Stomach (tissue), 9 donors: ENCODE results near the gene CISH. TPM values are rescaled to one million over a fixed set of nuclear protein-coding genes. Genes with fewer than 3 reads are reported as not detected.

Experiments used
- DNase-seq, 2 donors: peaks; one replicate each; pipeline versions ENCODE4 v3.0.0 to v3.0.0-alpha.2; 2013 to 2019
- H3K27ac ChIP-seq, 5 donors: fragments of 200-600 bp in 4 of 5; sonication (generic) in 4 of 5; one replicate each; pipeline ENCODE4 v1.5.1; 2013 to 2019; ENCODE audit warnings: mild to moderate bottlenecking in 1 of 5, moderate library complexity in 1 of 5
- H3K27me3 ChIP-seq, 3 donors: fragments of 200-600 bp; sonication (generic); one replicate each; pipeline ENCODE4 v1.5.1; 2017 to 2019; ENCODE audit warnings: mixed run types in 1 of 3
- H3K36me3 ChIP-seq, 4 donors: fragments of 200-600 bp; sonication (generic); 1 replicate in 3 of 4; 2 replicates in 1 of 4; pipeline ENCODE4 v1.5.1; 2016 to 2019
- H3K4me1 ChIP-seq, 4 donors: fragments of 200-600 bp; sonication (generic); one replicate each; pipeline ENCODE4 v1.5.1; 2016 to 2019
- H3K4me3 ChIP-seq, 4 donors: fragments of 200-600 bp; sonication (generic) in 3 of 4; one replicate each; pipeline ENCODE4 v1.5.1; 2016 to 2019; ENCODE audit warnings: mild to moderate bottlenecking in 1 of 4
- H3K9me3 ChIP-seq, 4 donors: fragments of 200-600 bp; sonication (generic); one replicate each; pipeline ENCODE4 v1.5.1; 2016 to 2019
- CTCF ChIP-seq, 7 experiments: fragments of 450-650 bp in 4 of 7; fragments of 200-600 bp in 3 of 7; sonication (generic) in 3 of 7; IDR thresholded peaks; one replicate each; pipeline ENCODE4 v1.5.1; 2016 to 2019; ENCODE audit warnings: antibody characterized with exemption in 7 of 7, control low read depth in 2 of 7, mild to moderate bottlenecking in 1 of 7
- EP300 ChIP-seq: sonication (generic); formaldehyde crosslinking; IDR thresholded peaks from one replicate; pipeline ENCODE4 v1.6.1; 2017; ENCODE audit warnings: antibody characterized with exemption
- POLR2A ChIP-seq, 4 donors: fragments of 450-650 bp; IDR thresholded peaks; one replicate each; pipeline ENCODE4 v1.6.1; 2016; ENCODE audit warnings: antibody characterized with exemption in 4 of 4, control low read depth in 2 of 4, mild to moderate bottlenecking in 1 of 4, moderate library complexity in 1 of 4
- POLR2AphosphoS5 ChIP-seq, 3 donors: sonication (generic); formaldehyde crosslinking; IDR thresholded peaks; one replicate each; pipeline ENCODE4 v1.6.1; 2016; ENCODE audit warnings: antibody characterized with exemption in 3 of 3
- WGBS, 5 donors: extraction: QIAGEN DNeasy Blood & Tissue Kit in 3 of 5; methylation state at CpG; one replicate each; pipeline versions ENCODE4 v1.1.5 to v1.1.7; 2013 to 2018; 5-methylcytosine and 5-hydroxymethylcytosine counted together
- intact Hi-C: fragments of 100-400 bp; cut with DNase I; formaldehyde crosslinking; loops from one replicate; pipeline ENCODE4 v1.15.1; 2023; ENCODE audit warnings: low total_unique reads
- polyA plus RNA-seq, 3 donors: library from polyadenylated mRNA; stranded (reverse); fragments of 200-250 nt; gene quantifications; one replicate each; pipeline ENCODE4 v1.2.3, GENCODE V29; 2013
- total RNA-seq, 5 donors: library from RNA; depleted of rRNA; stranded (reverse); fragments of >200 nt; gene quantifications; one replicate each; pipeline versions ENCODE4 v1.1.0 to v1.2.3, GENCODE V29; 2014 to 2016
- donor health status: healthy with polysubstance abuse.
- donor health status: Bipolar disorder and iron deficiency.
- donor health status: healthy.

Gene CISH
- total and polyA plus RNA-seq, 8 donors, result 1.8 to 11.5 (median 5.6) TPM

- Histone ChIP-seq H3K4me1 (peaks cover 13 to 34% (median 20%) of the 10 kb centered on the region in 4 donors), H3K27me3 (no peaks in the 10 kb centered on the region), H3K36me3 (peaks cover 13 to 56% (median 45%) of the 10 kb centered on the region in 4 donors), H3K9me3 (no peaks in the 10 kb centered on the region), H3K4me3 (no peak overlapping the region), H3K27ac (peak overlapping the region in 3 of 5 donors; percentile 14 to 25 (median 24))
- no peak for DNase-seq
- 57 to 77% (median 75%) methylated on average over 7 to 8 of the region's 8 CpGs for WGBS, 5 donors
- intact Hi-C loops, result loop anchor here (5.0 kb wide), 1 partner anchor 38 kb away; the partner anchor contains the start of gene CISH
- no peak for TF ChIP-seq POLR2AphosphoS5 (IDR thresholded peaks at IDR 0.05)
- TF ChIP-seq POLR2A (IDR thresholded peaks at IDR 0.05), result no peak
- no peak for TF ChIP-seq CTCF (IDR thresholded peaks at IDR 0.05)
- no peak for TF ChIP-seq EP300
Measured at GRCh38 chr3:50573566-50574443, 37.8 kb downstream of the CISH start.

- Histone ChIP-seq H3K4me3 (no peak overlapping the region), H3K27ac (peak overlapping the region in 4 of 5 donors; percentile 24 to 86 (median 38)), H3K36me3 (peaks cover 7 to 47% (median 36%) of the 10 kb centered on the region in 4 donors), H3K4me1 (peaks cover 21 to 43% (median 28%) of the 10 kb centered on the region in 4 donors), H3K27me3 (no peaks in the 10 kb centered on the region), H3K9me3 (no peaks in the 10 kb centered on the region)
- 72 to 89% (median 84%) methylated on average over 4 of the region's 4 CpGs for WGBS, 5 donors
- DNase-seq, result no peak
- TF ChIP-seq CTCF (IDR thresholded peaks at IDR 0.05), result no peak
- no peak for TF ChIP-seq POLR2A (IDR thresholded peaks at IDR 0.05)
- TF ChIP-seq EP300, result no peak
- no peak for TF ChIP-seq POLR2AphosphoS5 (IDR thresholded peaks at IDR 0.05)
- intact Hi-C loops, result loop anchor here (5.0 kb wide), 1 partner anchor 39 kb away; the partner anchor contains the start of gene CISH
Measured at GRCh38 chr3:50572801-50573371, 38.7 kb downstream of the CISH start.

- DNase-seq, result peak; percentile 80 to 91
- Histone ChIP-seq H3K4me1 (peaks cover 23 to 51% (median 34%) of the 10 kb centered on the region in 4 donors), H3K27me3 (no peaks in the 10 kb centered on the region), H3K27ac (peak overlapping the region in 4 of 5 donors; percentile 24 to 86 (median 38)), H3K9me3 (no peaks in the 10 kb centered on the region), H3K36me3 (peaks cover 5 to 40% (median 29%) of the 10 kb centered on the region in 4 donors), H3K4me3 (no peak overlapping the region)
- WGBS, 5 donors, result 8 to 16% (median 14%) methylated on average over 1 of the region's 1 CpG; no CpG with 5 or more reads in 1 of the 5 donors
- intact Hi-C loops, result loop anchor here (5.0 kb wide), 1 partner anchor 40 kb away; the partner anchor contains the start of gene CISH
- TF ChIP-seq CTCF (IDR thresholded peaks at IDR 0.05) (peak in 5 of 7 experiments; percentile 88 to 95 (median 90)), POLR2AphosphoS5 (IDR thresholded peaks at IDR 0.05) (peak in 1 of 3 donors; percentile 64), POLR2A (IDR thresholded peaks at IDR 0.05) (no peak)
Measured at GRCh38 chr3:50572158-50572557, 39.4 kb downstream of the CISH start.

GRCh38 chr3:50571486-50571885, 40.1 kb downstream of the CISH start:
- intact Hi-C loops, result loop anchor here (5.0 kb wide), 1 partner anchor 41 kb away; the partner anchor contains the start of gene CISH
- H3K9me3 ChIP-seq, result no peaks in the 10 kb centered on the region
- peak overlapping the region in 1 of 5 donors; percentile 86 for H3K27ac ChIP-seq
- 64 to 89% (median 72%) methylated on average over 4 of the region's 4 CpGs for WGBS, 5 donors
- peaks cover 23 to 57% (median 41%) of the 10 kb centered on the region in 4 donors for H3K4me1 ChIP-seq
- no peak for DNase-seq
- TF ChIP-seq EP300 (no peak), CTCF (IDR thresholded peaks at IDR 0.05) (no peak), POLR2A (IDR thresholded peaks at IDR 0.05) (no peak), POLR2AphosphoS5 (IDR thresholded peaks at IDR 0.05) (no peak)
- no peaks in the 10 kb centered on the region for H3K27me3 ChIP-seq
- peaks cover 5 to 33% (median 22%) of the 10 kb centered on the region in 4 donors for H3K36me3 ChIP-seq
- H3K4me3 ChIP-seq, result no peak overlapping the region
